HG03108 (cell line): ENCODE measurements around the gene EXOC4.

ENCODE experiments used
- ATAC-seq: cut with Tn5 transposase; IDR thresholded peaks from one replicate; pipeline ENCODE4 v1.9.1; 2021; ENCODE audit warnings: moderate library complexity; ENCODE audit not compliant: unreplicated experiment

EXOC4 gene

GRCh38 chr7:133812877-133813276 lies 560.0 kb downstream of the EXOC4 start:
- ATAC-seq, result no peak

GRCh38 chr7:133815611-133816210 lies 562.8 kb downstream of the EXOC4 start:
- ATAC-seq, result no peak

- no peak for ATAC-seq
Measured at GRCh38 chr7:133819695-133820094, 566.8 kb downstream of the EXOC4 start.

- ATAC-seq, result no peak
Measured at GRCh38 chr7:133820584-133820983, 567.7 kb downstream of the EXOC4 start.

GRCh38 chr7:133821171-133821570 lies 568.3 kb downstream of the EXOC4 start:
- ATAC-seq, result no peak

- ATAC-seq, result no peak
Measured at GRCh38 chr7:133822001-133822641, 569.2 kb downstream of the EXOC4 start.

- no peak for ATAC-seq
Measured at GRCh38 chr7:133822868-133823552, 570.1 kb downstream of the EXOC4 start.

GRCh38 chr7:133824132-133824531 lies 571.3 kb downstream of the EXOC4 start:
- ATAC-seq, result no peak

- peak; percentile 74 for ATAC-seq
Measured at GRCh38 chr7:133827707-133828623, 575.1 kb downstream of the EXOC4 start.

GRCh38 chr7:133828906-133829305 lies 576.0 kb downstream of the EXOC4 start:
- no peak for ATAC-seq

GRCh38 chr7:133829336-133829897 lies 576.5 kb downstream of the EXOC4 start:
- no peak for ATAC-seq

- ATAC-seq, result no peak
Measured at GRCh38 chr7:133830081-133830480, 577.2 kb downstream of the EXOC4 start.

GRCh38 chr7:133836666-133837065 lies 583.8 kb downstream of the EXOC4 start:
- no peak for ATAC-seq

- ATAC-seq, result no peak
Measured at GRCh38 chr7:133837224-133837623, 584.3 kb downstream of the EXOC4 start.

GRCh38 chr7:133839121-133839520 lies 586.2 kb downstream of the EXOC4 start:
- ATAC-seq, result no peak

GRCh38 chr7:133843341-133843740 lies 590.5 kb downstream of the EXOC4 start:
- no peak for ATAC-seq

GRCh38 chr7:133845005-133845404 lies 592.1 kb downstream of the EXOC4 start:
- ATAC-seq, result no peak

GRCh38 chr7:133846203-133846945 lies 593.5 kb downstream of the EXOC4 start:
- ATAC-seq, result no peak

- ATAC-seq, result no peak
Measured at GRCh38 chr7:133850497-133851280, 597.8 kb downstream of the EXOC4 start.
